NCI-H2029 (cell line): Measurements from ENCODE around the gene CRTC3.
"Not testable (repeated sequence)": the region's sequence is repeated elsewhere in the genome, so short reads cannot be mapped to it uniquely, and the experiment has no call there.

Experiments
- DNase-seq: peaks from one replicate; lab custom pipeline; 2025; lab: John Stamatoyannopoulos, UW

Gene CRTC3

GRCh38 chr15:90520365-90520764 lies 9.4 kb upstream of the CRTC3 start:
- no peak for DNase-seq

GRCh38 chr15:90523373-90523772 lies 6.3 kb upstream of the CRTC3 start:
- no peak for DNase-seq

- DNase-seq: not testable (repeated sequence)
These were observed 5.5 kb upstream of the CRTC3 start for GRCh38 chr15:90524018-90524803.

GRCh38 chr15:90529011-90529370 lies 732 bp upstream of the CRTC3 start:
- DNase-seq: no peak

- DNase-seq: no peak
These were observed 728 bp downstream of the CRTC3 start for GRCh38 chr15:90530250-90531051.

- DNase-seq: no peak
These were observed 1.4 kb downstream of the CRTC3 start for GRCh38 chr15:90531147-90531546.

GRCh38 chr15:90535254-90535653 lies 5.5 kb downstream of the CRTC3 start:
- no peak for DNase-seq

GRCh38 chr15:90539789-90540188 lies 10.1 kb downstream of the CRTC3 start:
- DNase-seq: no peak

GRCh38 chr15:90540768-90541167 lies 11.0 kb downstream of the CRTC3 start:
- no peak for DNase-seq

GRCh38 chr15:90545095-90545494 lies 15.4 kb downstream of the CRTC3 start:
- DNase-seq: no peak

GRCh38 chr15:90547540-90547939 lies 17.8 kb downstream of the CRTC3 start:
- DNase-seq: no peak

- no peak for DNase-seq
These were observed 21.2 kb downstream of the CRTC3 start for GRCh38 chr15:90550919-90551318.

GRCh38 chr15:90552162-90552928 lies 22.6 kb downstream of the CRTC3 start:
- no peak for DNase-seq

GRCh38 chr15:90552929-90553211 lies 23.1 kb downstream of the CRTC3 start:
- no peak for DNase-seq

- no peak for DNase-seq
These were observed 23.6 kb downstream of the CRTC3 start for GRCh38 chr15:90553248-90553745.

- no peak for DNase-seq
These were observed 27.7 kb downstream of the CRTC3 start for GRCh38 chr15:90557186-90558084.

- DNase-seq: no peak
These were observed 28.4 kb downstream of the CRTC3 start for GRCh38 chr15:90558171-90558573.

- DNase-seq: no peak
These were observed 29.4 kb downstream of the CRTC3 start for GRCh38 chr15:90559119-90559518.

GRCh38 chr15:90560229-90560776 lies 30.6 kb downstream of the CRTC3 start:
- no peak for DNase-seq

GRCh38 chr15:90561344-90562244 lies 31.9 kb downstream of the CRTC3 start:
- DNase-seq: no peak
